GM21717 (cell line): ENCODE data around the gene MEA1.

Experiments used
- ATAC-seq: cut with Tn5 transposase; IDR thresholded peaks from one replicate; pipeline ENCODE4 v1.9.1; 2021; ENCODE audit warnings: mild to moderate bottlenecking, moderate library complexity; ENCODE audit not compliant: unreplicated experiment

MEA1 gene

GRCh38 chr6:43040542-43041257 lies 27.0 kb upstream of the MEA1 start:
- ATAC-seq: no peak

- no peak for ATAC-seq
These were observed 25.0 kb upstream of the MEA1 start for GRCh38 chr6:43038727-43039126.

GRCh38 chr6:43037706-43038105 lies 24.0 kb upstream of the MEA1 start:
- no peak for ATAC-seq

DNA sequence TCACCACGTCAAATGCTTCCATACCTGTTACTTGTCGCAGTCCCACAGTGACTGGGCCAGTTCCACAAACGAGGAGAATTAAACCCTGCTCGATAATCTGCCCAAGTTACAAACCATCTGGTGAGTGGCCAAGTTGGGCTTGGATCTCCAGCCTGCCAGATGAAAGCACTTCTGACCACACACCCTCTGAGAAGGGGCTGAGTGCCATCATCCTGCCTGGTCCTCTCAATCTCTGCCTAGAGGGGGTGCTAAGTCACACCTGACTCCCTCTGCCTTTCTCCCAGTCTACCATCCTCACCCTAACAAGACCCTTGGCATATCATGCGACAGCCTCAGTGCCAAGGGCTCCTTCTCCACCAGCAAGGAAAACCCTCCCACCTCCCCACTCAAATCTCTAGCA lies 23.5 kb upstream of the MEA1 start:
- ATAC-seq: no peak

DNA sequence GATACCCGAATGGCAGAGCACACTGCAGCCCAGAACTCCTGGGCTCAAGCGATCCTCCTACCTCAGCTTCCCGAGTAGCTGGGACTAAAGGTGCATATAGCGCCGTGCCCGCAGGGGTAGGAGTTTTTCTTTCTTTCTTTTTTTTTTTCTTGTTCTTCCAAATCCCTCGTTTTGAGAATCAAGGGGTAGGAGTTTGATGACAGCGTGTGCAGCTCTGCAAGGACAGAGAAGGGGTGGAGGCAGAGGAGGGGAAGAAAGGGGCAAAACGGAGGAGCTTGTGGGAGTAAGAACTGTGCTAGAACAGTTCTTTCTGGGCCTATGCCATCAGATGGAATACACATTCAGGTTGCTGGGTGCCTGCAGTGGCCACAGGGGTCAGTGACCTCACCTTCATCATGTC lies 23.0 kb upstream of the MEA1 start:
- no peak for ATAC-seq

DNA sequence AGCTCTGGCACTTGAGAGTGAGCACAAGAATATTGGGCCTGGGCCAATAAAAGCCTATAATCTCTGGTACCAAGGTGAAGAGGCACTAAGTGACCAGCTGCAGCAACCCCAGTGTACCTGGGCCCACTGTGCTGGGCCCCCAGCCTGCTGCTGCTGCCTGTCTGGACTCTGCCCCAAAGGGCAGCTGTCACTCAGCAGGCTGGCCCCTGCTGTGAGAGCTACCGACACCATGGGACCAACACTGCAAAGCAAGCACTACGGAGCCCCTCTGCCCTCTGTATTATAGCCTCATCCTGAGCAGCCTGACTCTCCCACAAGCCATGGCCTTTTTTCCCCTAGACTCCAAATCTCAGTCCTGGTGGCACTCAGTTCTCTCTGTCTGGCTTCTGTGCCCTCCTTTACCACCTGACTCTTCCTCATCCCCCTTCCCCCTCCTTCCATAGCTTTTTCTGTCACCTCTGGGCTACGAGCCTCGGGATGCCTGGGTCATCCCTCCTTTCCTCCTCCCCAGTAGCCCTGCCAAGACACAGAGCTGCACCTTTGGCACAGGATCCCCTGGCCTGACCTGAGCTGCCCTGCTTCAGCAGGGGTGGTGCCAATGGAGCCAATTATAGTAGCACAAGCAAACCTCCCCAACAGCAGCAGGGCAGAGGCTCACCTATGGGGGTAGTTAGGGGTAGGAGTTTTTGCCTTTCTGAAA lies 21.9 kb upstream of the MEA1 start:
- no peak for ATAC-seq

DNA sequence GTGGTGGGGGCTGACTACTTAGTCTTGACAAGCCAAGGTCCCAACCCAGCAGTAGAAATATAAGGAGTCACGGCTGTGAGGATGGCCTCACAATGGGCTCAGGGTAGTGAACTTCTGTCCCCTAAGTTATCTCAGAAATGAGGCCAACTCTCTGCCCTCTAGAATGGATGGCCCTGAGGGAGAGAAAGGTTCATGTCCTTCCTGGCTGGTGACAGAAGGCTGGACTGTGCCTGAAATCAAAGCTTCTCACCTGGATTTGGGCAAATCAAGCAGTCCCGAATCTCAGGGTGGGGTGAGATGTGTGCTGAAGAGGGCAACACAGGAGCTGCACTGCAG lies 20.4 kb upstream of the MEA1 start:
- ATAC-seq: no peak

DNA sequence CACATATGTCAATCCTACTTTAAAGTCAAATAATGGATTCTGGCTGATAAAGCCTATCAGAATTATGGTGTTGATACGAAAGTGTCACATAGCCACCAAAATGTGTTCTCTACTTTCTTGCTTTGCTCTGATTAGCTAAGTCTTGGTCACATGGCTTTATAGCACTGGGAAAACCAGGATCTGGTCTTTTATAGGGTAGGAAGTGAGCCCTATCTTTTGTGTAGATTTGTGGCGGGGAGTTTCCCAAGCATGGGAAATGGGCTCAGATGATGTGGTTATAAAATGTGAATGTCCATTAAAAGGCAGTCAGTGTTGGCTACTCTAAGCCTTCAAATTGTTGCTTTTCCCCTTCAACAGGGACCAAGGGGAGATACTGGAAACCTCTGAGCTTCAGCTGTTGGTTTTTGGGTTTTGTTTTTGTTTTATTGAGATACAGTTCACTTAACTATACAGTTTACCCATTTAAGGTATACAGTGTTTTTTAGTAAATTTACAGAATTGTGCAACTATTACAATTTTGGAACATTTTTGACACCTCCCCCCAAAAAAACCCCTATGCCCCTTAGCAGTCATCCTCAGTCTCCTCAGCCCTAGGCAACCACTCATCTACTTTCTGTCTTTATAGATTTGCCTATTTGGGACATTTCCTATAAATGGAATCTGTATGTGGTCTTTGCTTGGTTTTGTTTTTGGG lies 19.9 kb upstream of the MEA1 start:
- no peak for ATAC-seq

DNA sequence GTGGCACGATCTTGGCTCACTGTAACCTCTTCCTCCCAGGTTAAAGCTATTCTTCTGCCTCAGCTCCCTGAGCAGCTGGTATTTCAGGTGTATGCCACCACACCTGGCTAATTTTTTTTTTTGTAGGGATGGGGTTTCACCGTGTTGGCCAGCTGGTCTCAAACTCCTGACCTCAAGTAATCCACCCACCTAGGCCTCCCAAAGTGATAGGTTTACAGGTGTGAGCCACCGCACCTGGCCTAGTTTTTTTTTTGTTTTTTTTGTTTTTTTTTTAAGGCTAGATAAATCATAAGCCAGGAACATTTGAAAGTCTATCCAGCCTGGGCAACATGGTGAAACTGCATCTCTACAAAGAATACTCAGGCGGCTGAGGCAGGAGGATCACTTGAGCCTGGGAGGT lies 18.6 kb upstream of the MEA1 start:
- no peak for ATAC-seq

- no peak for ATAC-seq
These were observed 15.4 kb upstream of the MEA1 start for GRCh38 chr6:43029120-43029519.

GRCh38 chr6:43026365-43026764 lies 12.6 kb upstream of the MEA1 start:
- ATAC-seq: no peak

- no peak for ATAC-seq
These were observed 10.7 kb upstream of the MEA1 start for GRCh38 chr6:43024436-43024835.

DNA sequence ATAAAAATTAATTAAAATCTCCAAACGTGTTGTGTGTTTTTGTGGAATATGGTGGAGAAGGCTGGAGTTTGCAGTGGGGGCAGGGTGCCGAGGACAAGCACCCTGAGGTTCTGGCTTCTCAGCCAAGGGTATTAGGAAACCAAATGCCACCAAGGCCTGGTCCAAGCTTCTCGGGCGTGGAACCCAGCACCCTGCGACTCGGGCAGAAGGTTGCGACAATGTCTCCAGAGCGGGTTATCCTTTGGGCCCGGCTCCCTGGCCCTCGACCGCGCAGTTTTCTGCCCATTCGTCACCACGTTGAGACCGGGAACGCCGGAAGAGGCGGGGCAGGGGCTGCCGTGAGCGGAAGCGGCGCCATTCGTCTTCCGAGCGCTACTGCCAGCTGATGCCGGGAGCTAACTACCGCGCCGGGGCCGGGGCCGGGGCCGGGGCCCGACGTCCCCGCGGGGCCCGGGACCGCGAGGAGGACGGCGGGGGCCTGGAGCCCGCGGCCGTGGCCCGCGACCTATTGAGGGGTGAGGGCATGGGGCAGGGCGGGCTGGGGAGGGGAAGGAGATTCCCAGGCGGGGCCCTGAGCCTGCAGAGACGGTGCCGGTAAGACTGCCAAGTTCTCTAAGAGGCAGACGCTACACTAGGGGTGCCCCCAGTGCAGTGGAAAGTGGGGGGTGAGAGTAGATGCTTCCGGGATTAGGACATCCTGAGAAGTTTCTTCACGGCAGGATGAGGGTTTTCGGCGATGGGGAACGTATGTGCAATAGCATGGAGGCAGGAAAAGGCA lies 7.7 kb upstream of the MEA1 start, which contains the start of gene RRP36:
Gene RRP36, plus strand, starts transcription at position 354 of the 778 bp plus-strand sequence. Its CDS starts 32 bp downstream, at position 386.
- ATAC-seq: peak; percentile 49

DNA sequence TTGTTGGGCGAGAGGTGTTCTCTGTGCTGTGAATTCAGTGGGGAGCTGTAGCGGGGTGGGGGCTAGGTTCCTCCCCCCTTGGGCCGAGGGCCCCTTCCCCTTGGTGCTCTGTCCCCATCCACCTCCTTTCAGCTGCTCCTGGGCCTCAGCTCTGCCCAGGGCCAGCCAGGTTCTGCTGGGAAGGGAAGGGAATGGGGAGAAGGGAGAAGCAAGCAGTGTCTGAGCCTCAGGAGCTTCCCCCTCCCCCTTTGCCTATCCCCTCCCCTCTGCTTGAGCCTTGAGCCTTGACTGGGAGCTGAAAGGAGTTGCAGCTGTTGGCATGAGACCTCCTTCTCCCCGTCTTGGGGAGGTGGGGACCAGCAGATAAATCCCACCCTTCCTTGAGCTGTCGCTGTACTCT lies 7.1 kb upstream of the MEA1 start:
- ATAC-seq: no peak

DNA sequence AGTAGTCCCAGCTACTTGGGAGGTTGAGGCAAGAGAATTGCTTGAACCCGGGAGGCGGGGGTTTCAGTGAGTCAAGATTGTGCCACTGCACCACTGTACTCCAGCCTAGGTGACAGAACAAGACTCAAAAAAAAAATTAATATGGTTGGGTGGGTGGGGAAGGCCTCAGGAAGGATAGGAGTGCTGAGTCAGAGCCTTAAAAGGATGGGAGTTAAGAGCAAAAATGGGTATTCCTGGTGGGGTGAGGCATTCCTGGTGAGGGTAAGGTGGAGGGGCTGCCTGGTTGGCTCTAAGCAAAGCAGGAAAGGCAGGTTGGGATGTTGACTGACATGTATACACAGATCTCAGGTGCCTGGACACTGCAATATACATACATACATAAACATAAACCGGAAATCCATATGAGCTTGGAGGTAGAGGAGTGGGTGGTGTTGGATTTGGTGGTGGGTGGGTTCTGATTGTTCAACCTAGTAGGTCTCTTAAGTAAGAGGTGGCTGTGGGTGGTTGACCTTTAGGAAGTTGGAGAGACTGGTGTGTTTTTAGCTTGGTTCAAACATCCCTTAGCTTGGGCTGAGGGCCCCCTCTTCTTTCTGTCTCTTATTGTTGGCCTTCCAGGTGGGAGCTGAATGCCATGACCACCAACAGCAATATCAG lies 6.4 kb upstream of the MEA1 start:
- ATAC-seq: no peak

DNA sequence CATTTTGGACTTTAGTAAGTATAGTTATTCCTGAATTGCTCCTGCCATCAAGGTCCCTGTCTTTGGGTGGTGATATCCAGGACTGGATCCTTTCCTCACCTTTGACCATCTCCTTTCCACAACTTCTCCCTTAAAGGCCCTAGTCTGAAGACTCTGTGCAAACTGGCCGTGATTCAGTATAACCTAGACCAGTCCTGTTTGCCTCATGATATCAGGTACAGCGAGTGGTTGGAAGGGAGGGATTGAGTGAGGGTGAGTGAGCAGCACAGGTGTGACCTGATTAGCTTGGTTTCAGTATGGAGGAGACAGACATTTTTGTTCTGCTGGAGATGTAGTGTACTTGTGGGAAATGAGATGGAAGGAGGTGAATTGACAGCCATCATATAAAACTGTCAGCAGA lies 5.4 kb upstream of the MEA1 start:
- no peak for ATAC-seq

GRCh38 chr6:43016943-43017334 lies 3.2 kb upstream of the MEA1 start:
- ATAC-seq: no peak

DNA sequence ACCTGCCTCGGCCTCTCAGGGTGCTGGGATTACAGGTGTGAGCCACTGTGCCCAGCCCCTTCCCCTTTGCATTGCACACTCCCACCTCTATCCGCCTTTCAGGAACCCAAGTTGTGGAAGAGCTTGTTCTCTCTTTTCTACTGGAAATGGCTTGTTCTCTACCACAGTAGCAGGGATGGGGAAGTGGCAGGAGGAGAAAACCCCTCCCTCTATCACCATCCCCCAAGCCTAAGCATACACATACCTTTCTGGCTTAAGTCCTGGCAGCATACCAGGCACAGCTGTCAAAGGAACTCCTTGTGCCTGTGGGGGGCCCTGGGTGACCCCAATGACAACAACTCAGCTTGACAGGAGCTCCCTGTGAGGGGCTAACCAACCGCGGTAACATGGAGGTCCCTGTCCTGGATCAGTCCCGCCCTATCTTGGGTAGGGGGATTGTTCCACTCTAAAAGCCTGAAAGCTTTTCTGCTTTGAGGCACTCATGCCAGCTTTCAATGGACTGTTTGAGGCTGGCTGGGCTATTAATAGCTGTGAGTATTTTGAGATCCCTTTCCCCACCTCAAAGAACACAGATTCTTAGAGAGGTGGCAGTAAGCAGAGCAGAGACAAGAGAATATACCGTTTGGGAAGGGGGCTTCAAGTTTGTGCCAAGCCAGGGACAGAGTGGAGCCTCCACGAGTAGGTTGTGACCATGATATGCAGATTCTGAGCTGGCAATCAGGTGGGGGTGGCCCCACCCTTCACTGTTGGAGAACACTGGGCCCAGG lies 2.6 kb upstream of the MEA1 start:
- no peak for ATAC-seq

- no peak for ATAC-seq
These were observed 726 bp upstream of the MEA1 start for GRCh38 chr6:43014434-43014909.
